Neural cell (in vitro differentiated cells): ENCODE results near the gene ZNF616. TPM values are rescaled to one million over a fixed set of nuclear protein-coding genes. Genes with fewer than 3 reads are reported as not detected.

Experiments
- H2AFZ ChIP-seq: fragments of 200-600, 300-800 bp; sonication (generic), shearing (Covaris generic); 2 replicates; pipeline ENCODE4 v1.6.0; 2014; ENCODE audit warnings: low read depth, mild to moderate bottlenecking, antibody characterized with exemption, low read length, moderate library complexity
- H3F3A ChIP-seq: fragments of 200-600 bp; shearing (Covaris generic); 2 replicates; pipeline ENCODE4 v1.6.1; 2016; ENCODE audit warnings: mild to moderate bottlenecking, moderate library complexity, mixed read lengths, antibody characterized with exemption, low read length; ENCODE audit not compliant: insufficient read depth, poor library complexity, severe bottlenecking
- H3K27ac ChIP-seq: fragments of 200-600, 300-800 bp; sonication (generic), shearing (Covaris generic); 2 replicates; pipeline ENCODE4 v1.5.1; 2014; ENCODE audit warnings: mild to moderate bottlenecking, low read length, moderate library complexity
- H3K27me3 ChIP-seq: fragments of 300-800, 200-600 bp; sonication (generic), shearing (Covaris generic); 2 replicates; pipeline ENCODE4 v1.6.0; 2014; ENCODE audit warnings: mild to moderate bottlenecking, low read depth, low read length, moderate library complexity; ENCODE audit not compliant: insufficient read depth
- H3K36me3 ChIP-seq: fragments of 300-800, 200-600 bp; sonication (generic), shearing (Covaris generic); 2 replicates; pipeline ENCODE4 v1.5.1; 2014; ENCODE audit warnings: mild to moderate bottlenecking, antibody characterized with exemption, low read length, moderate library complexity; ENCODE audit not compliant: insufficient read depth
- H3K4me2 ChIP-seq: fragments of 300-800, 200-600 bp; sonication (generic), shearing (Covaris generic); 2 replicates; pipeline ENCODE4 v1.6.0; 2014; ENCODE audit warnings: mild to moderate bottlenecking, low read length
- H3K4me3 ChIP-seq: fragments of 300-800, 200-600 bp; sonication (generic), shearing (Covaris generic); 2 replicates; pipeline ENCODE4 v1.5.1; 2014; ENCODE audit warnings: mild to moderate bottlenecking, low read length, moderate library complexity
- H3K79me2 ChIP-seq: fragments of 200-600 bp; shearing (Covaris generic); replicated peaks from 2 replicates; pipeline ENCODE4 v1.6.0; 2014; ENCODE audit warnings: mild to moderate bottlenecking, low read length, moderate library complexity; ENCODE audit not compliant: insufficient read depth
- H3K9ac ChIP-seq: fragments of 300-800, 200-600 bp; sonication (generic), shearing (Covaris generic); 2 replicates; pipeline ENCODE4 v1.6.1; 2016; ENCODE audit warnings: mild to moderate bottlenecking, low read length, mixed read lengths
- H3K9me2 ChIP-seq: fragments of 200-600 bp; shearing (Covaris generic); 2 replicates; pipeline ENCODE4 v1.6.1; 2016; ENCODE audit warnings: mild to moderate bottlenecking, low read length, mixed read lengths; ENCODE audit not compliant: insufficient read depth
- H3K9me3 ChIP-seq: fragments of 200-600, 300-800 bp; sonication (generic), shearing (Covaris generic); 2 replicates; pipeline ENCODE4 v1.6.1; 2016; ENCODE audit warnings: mild to moderate bottlenecking, mixed run types, low read length, moderate library complexity, mixed read lengths
- H4K20me1 ChIP-seq: fragments of 200-600 bp; shearing (Covaris generic); 2 replicates; pipeline ENCODE4 v1.6.1; 2016; ENCODE audit warnings: mild to moderate bottlenecking, mixed run types; ENCODE audit not compliant: insufficient read depth
- CTCF ChIP-seq: fragments of 450-650 bp; IDR thresholded peaks from 2 replicates; pipeline ENCODE4 v1.5.1; 2014; ENCODE audit warnings: antibody characterized with exemption, mild to moderate bottlenecking, moderate library complexity; ENCODE audit not compliant: poor library complexity, severe bottlenecking
- EP300 ChIP-seq: fragments of 450-650 bp; conservative IDR thresholded peaks from 2 replicates; pipeline ENCODE4 v1.6.1; 2014; ENCODE audit warnings: antibody characterized with exemption, mild to moderate bottlenecking, moderate library complexity; ENCODE audit not compliant: poor library complexity, severe bottlenecking
- EZH2 ChIP-seq: fragments of 200-600, 300-800 bp; shearing (Covaris generic), sonication (generic); IDR thresholded peaks from 2 replicates; pipeline ENCODE4 v1.6.1; 2014; ENCODE audit warnings: antibody characterized with exemption, low read length, borderline replicate concordance, mild to moderate bottlenecking; ENCODE audit not compliant: insufficient read depth, poor library complexity, severe bottlenecking
- MXI1 ChIP-seq: fragments of 450-650 bp; conservative IDR thresholded peaks from 2 replicates; pipeline ENCODE4 v1.6.1; 2014; ENCODE audit warnings: antibody characterized with exemption, mild to moderate bottlenecking; ENCODE audit not compliant: poor library complexity, severe bottlenecking
- POLR2AphosphoS5 ChIP-seq: IDR thresholded peaks from 2 replicates; pipeline ENCODE4 v1.6.1; 2012
- RAD21 ChIP-seq: fragments of 450-650 bp; conservative IDR thresholded peaks from 2 replicates; pipeline ENCODE4 v1.6.1; 2014; ENCODE audit warnings: antibody characterized with exemption, mild to moderate bottlenecking, moderate library complexity
- REST ChIP-seq: IDR thresholded peaks from 2 replicates; pipeline ENCODE4 v1.6.1; 2012; ENCODE audit warnings: borderline replicate concordance
- SMC3 ChIP-seq: fragments of 450-650 bp; conservative IDR thresholded peaks from 2 replicates; pipeline ENCODE4 v1.6.1; 2014; ENCODE audit warnings: antibody characterized with exemption, mild to moderate bottlenecking, moderate library complexity; ENCODE audit not compliant: poor library complexity
- TAF1 ChIP-seq: IDR thresholded peaks from 2 replicates; pipeline ENCODE4 v1.6.1; 2012; ENCODE audit warnings: low read depth
- polyA plus RNA-seq: library from polyadenylated mRNA; depleted of rRNA; stranded (reverse); fragments of >200 nt; gene quantifications from 2 replicates; pipeline ENCODE4 v1.2.3, GENCODE V29; 2014

Gene ZNF616
- polyA plus RNA-seq, 1 donor from 2014 or later, result 10.9 TPM

GRCh38 chr19:52110780-52111179 lies 29.0 kb downstream of the ZNF616 start:
- H3K79me2 ChIP-seq, result no peaks in the 10 kb centered on the region
- H3F3A ChIP-seq, result no peaks in the 10 kb centered on the region

GRCh38 chr19:52102782-52103181 lies 37.0 kb downstream of the ZNF616 start:
- Histone ChIP-seq H4K20me1 (no peaks in the 10 kb centered on the region), H3K9me2 (no peaks in the 10 kb centered on the region), H3K36me3 (no peaks in the 10 kb centered on the region), H3K27me3 (no peaks in the 10 kb centered on the region), H3F3A (no peaks in the 10 kb centered on the region), H3K9me3 (peaks cover 3% of the 10 kb centered on the region), H3K9ac (no peak overlapping the region), H2AFZ (no peak overlapping the region), H3K27ac (no peak overlapping the region), H3K4me3 (no peak overlapping the region), H3K4me2 (no peak overlapping the region), H3K79me2 (no peaks in the 10 kb centered on the region)
- TF ChIP-seq REST (no peak), TAF1 (no peak), CTCF (no peak), MXI1 (no peak)

More at GRCh38 chr19:52110780-52111179, 29.0 kb downstream of the ZNF616 start:
- H3K9me3 ChIP-seq, result peaks cover 35% of the 10 kb centered on the region
- H3K9me2 ChIP-seq, result no peaks in the 10 kb centered on the region
- H3K4me2 ChIP-seq, result no peak overlapping the region
- H3K9ac ChIP-seq, result no peak overlapping the region
- H4K20me1 ChIP-seq, result no peaks in the 10 kb centered on the region
- no peaks in the 10 kb centered on the region for H3K27me3 ChIP-seq
- H3K36me3 ChIP-seq, result peaks cover 34% of the 10 kb centered on the region
- no peak overlapping the region for H2AFZ ChIP-seq
- TF ChIP-seq CTCF (no peak), RAD21 (no peak), REST (no peak), POLR2AphosphoS5 (no peak), SMC3 (no peak), EZH2 (no peak), MXI1 (no peak), EP300 (no peak), TAF1 (no peak)
- H3K27ac ChIP-seq, result no peak overlapping the region
- H3K4me3 ChIP-seq, result no peak overlapping the region
